Measurements from ENCODE around the gene CGB3.

CGB3 gene

DNA sequence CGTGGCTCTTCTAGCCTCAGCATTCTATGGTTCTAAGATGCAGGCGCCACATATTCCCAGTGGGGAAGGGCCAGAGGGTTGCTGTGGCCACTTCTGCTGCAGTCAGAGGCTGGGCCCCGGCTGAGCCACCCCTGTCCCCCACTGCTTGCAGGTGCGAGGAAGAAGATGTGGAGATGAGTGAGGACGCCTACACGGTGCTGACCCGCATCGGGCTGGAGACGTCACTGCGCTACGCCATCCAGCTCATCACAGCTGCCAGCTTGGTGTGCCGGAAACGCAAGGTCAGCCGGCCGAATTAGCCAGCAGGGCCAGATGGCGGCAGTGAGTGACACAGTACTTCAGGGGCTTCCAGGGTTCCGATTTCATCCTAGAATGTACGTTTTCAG, 9.3 kb downstream of the CGB3 start:
- no peak for DNase-seq

DNA sequence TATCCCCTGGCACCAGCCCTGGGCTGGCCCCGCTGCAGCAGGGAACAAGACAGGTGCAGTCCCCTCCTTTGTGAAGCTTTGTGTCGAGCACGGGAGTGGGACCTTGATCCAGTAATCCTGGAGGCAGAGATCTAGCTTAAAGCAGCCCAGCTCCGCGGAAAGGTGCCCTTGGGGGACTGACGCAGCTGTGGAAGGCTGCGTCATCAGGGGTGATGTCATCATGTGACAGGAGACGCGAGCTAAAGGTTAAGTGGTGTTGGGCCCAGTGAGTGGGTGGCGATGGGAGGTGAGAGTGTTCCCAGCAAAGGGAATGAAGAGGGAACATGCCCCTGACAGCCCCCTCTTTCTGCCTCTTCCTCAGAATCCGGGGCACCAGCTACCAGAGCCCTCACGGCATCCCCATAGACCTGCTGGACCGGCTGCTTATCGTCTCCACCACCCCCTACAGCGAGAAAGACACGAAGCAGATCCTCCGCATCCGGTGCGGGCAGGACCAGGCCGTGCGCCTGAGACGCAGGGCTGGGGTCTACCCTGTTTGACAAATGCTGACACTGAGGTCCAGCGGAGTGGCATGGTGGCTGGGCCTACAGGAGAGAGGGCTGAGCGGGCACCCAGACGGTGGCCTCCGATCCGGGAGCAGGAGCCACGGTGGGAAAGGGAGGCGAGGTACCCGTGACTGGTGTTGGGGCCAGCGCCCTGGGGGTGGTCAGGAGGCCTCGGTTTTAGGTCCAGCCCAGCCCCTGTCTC, 9.8 kb downstream of the CGB3 start:
- DNase-seq, result no peak

DNA sequence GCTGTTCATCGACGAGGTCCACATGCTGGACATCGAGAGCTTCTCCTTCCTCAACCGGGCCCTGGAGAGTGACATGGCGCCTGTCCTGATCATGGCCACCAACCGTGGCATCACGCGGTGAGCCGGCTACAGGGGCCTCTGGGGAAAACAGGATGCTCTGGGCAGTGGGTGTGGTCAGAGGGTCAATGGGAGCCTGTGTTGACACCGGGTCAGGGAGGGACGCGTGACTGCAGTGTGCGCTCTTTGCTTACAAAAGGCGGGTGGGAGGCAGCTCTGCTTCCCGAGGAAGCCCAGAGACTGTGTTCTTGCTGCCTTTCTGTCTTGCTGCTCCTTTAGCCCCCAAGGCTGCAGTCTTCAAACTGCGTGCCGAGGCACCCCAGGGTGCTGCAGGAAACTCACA, 12.9 kb downstream of the CGB3 start:
- DNase-seq, result no peak

DNA sequence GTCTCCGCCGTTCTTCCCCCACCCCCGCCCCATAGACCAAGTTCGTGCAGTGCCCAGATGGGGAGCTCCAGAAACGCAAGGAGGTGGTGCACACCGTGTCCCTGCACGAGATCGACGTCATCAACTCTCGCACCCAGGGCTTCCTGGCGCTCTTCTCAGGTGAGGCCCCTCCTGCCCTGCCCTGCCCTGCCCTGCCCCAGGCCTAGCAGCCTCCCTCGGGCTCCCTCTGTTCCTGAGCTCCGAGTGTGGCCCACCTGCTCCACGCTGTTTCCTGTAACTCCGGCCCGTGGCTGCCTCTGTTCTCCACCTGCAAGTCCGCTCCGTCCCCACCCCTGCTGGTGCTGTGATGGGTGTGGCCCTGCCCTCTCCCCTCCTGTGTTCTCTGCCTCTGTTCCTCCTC, 13.7 kb downstream of the CGB3 start:
- DNase-seq, result no peak

DNA sequence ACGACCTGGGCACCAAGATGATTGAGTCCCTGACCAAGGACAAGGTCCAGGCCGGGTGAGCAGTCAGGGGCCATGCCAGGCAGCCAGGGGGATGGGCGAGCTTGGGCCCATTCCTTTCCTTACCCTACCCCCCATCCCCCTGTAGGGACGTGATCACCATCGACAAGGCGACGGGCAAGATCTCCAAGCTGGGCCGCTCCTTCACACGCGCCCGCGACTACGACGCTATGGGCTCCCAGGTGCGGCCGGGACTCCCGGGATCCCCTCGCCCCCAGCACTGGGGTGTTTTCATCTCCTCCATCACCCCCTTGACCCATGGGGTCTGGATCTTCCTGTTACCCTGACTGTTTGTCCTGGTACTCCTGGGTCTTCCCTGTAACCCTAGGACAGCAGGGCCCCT, 14.3 kb downstream of the CGB3 start:
- DNase-seq, result no peak

DNA sequence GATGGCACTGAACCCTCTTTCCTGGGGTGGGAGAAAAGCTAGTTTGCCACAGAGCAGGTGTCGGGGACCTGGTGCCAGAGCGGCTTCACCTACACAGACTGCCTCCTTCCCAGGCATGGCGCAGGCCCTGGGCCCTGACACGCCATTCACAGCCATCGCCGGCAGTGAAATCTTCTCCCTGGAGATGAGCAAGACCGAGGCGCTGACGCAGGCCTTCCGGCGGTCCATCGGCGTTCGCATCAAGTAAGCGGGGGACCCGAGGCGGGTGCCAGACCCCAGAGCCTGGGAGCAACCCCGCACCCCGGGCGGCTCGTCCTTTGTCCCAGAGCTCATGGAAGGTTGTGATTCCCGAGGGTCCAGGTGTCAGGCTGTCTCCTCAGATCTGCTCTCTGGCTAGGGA, 17.2 kb downstream of the CGB3 start:
- DNase-seq, result no peak

DNA sequence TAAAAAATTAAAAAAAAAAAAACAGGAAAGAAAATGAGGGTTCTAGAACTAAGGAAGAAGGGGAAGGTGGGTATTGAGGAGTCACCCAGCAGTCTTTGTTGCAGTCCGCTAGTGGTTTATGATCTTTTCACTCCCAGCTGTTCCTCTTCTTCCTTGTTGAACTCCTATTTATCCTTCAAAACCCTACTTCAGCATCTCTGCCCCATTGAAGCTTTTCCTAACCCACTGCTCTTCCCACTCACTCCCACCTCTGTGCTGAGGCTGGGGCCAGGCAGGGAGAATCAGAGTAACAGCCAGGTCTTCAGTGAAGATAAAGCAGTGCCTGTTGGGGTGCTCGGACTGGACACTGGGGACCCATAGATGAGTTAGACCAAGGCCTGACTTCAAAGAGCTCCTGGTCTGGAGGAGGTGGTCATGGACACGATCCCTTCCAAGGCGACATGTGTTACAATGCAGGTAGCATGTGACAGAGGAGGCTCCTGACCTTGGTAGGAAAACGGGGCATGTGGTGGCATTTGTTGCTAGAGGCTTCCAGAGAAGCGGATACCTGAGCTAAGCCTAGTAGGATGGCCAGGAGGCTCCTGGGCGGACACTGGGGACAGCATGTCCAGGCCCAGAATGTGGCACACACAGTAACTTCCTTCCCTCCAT, 19.0 kb downstream of the CGB3 start:
- DNase-seq, result no peak

DNA sequence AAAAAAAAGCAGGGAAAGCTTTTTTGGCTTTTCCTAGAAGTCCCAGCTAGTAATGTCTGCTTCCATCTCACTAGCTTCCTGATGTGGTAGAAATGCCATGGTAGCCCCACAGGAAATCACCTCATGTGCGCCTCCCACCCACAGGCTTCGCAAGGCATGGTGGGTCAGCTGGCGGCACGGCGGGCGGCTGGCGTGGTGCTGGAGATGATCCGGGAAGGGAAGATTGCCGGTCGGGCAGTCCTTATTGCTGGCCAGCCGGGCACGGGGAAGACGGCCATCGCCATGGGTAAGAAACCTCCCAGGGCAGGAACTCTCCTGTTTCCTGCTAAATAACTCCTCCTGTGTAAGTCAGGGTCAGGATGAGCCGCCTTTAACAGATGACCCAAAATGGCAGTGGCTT, 20.0 kb downstream of the CGB3 start:
- no peak for DNase-seq

DNA sequence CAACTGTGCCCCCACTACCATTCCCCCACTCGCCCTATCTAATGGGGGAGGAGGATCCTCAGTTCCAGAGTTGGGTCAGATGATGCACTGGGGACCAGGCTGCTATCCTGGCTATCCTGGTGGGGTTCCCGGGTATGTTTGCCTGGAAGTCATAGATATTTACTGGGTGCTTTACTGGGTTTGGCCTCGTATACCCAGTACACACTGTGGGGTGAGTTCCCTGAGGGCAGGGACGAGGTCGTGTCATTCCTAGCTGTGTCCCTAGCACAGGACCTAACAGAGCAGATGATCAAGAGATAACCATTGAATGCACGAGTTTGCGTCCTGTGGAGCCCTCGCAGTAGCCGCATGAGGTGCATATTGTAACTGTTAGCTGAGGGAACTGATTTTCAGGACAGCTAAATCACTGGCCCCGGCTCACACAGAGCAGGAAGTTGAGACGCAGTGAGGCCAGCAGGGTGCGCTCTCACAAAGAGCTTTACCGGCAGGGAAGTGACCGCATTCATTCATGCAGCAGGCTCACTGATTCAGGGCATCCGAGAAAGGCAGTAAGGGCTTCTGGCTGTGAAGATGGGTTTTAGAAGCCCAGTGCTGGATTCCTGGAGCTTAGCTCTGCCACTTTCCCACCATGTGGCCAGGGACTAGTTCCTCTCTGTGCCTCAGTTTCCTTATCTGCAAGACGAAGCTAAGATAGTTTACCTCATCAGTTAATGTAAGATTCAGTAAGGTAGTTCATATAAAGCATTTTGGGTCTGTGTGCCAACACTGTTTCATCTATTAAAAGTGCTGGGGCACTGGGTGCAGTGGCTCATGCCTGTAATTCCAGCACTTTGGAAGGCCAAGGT, 24.4 kb downstream of the CGB3 start:
- DNase-seq, result peak; percentile 63

DNA sequence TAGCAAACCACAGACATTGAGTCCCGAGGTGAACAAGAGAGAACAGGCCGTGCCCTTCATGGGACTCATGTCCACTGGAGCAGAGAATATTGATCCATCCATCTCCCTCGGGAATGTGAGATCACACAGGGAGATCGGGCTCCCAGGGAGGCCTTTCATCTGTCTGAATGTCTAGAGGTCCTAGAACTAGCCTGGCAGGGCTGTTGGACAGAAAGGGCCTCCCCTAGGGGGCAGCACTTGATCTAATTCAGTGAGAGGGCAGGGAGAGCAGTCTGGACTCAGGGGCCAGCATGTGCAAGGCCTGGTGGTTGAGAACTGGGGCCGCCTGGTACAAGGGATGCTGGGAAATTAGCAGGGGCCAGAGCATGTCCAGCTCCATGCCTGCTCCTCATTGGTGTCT, 26.2 kb downstream of the CGB3 start:
- DNase-seq, result peak; percentile 33

DNA sequence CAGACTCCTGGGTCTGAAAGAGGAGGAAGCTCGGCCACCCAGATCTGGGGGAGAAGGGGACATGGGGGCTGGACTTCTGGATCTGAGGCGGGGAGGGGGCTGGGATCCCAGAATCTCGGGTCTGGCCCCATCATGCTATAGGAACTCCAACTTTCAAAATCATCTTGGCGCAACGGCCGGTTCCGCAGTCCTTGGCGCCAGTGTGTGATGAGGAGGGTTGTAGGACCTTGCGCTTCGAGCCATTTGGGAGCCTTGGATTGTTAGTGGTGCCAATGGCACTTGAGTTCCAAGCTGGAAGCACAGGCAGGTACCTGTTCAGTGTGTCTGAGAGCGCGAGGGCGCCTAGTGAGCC, 30.1 kb downstream of the CGB3 start:
- no peak for DNase-seq

DNA sequence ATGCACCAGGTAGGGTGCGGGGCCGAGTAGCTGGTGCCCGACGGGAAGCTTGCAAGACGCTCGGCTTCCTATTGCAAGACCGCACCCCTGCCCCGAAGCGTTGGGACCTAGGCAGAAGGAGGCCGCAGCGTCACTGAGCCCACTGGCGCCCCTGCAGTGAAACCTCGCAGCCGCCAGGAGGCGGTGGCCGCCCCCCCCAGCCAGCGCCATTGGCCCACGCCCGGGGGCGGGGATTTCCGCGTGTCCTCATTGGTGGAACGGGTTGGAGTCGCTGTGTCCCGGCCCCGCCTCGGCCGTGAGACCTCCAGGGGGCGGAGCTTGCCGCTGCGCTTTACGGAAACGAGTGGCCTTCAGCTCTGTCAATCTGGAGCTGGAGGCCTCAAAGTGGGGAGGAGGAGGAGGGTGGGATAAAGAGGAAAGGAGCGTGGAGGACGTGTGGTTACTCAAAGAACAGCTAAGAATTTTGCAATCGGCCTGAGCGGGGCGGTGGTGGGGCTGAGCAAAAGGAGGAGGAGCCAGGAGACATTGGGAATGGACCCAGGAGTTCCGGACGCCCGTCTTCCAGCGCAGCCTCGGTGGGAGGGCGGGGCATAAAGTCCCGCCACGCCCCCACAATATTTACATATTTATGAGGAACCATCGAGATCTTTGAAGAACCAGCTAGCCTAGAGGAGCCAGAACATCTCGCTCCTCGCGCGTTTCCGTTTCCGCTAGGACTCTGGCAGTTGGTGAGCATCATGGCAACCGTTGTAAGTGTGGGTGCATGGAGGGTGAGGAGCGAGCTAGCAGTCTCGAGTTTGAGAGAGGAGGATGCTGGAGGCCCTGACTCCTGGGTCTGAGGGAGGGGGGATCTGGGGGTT, 30.7 kb downstream of the CGB3 start, which contains the start of the genes GYS1 and RUVBL2:
GYS1 (minus strand) TSS at position 135 of the 860 bp plus-strand sequence. CDS start 197 bp downstream, outside the sequence.
RUVBL2 (plus strand) TSS at position 713 of the 860 bp plus-strand sequence; CDS start at position 738, 25 bp downstream.
- DNase-seq, result peak; percentile 98

DNA sequence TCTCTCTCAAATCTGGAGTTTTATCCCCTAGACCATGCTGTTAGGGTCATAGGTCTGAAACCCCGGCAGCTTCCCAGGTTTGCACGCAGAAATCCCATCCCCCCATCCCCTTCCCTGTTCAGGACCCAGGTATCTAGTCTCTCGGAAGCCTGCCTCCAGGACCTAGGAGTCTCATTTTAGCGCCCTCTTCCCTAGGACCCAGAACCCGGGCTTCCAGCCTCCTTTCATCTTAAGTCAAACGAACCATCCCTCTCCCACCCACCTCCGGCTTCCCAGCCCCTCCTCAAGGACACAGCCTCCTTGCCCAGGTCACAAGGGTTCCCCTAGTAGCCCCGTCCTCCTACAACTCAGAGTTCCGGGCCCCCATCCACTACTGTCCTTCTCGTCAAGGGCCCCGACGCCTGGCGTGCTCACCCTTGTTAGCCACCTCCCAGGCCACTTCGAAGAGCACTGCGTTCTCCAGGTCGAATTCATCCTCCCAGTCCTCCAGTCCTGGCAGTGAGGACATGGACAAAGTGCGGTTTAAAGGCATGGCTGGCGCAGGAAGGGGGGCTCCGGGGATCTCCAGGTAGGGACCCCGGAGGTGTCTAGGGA, 31.5 kb downstream of the CGB3 start:
- no peak for DNase-seq

DNA sequence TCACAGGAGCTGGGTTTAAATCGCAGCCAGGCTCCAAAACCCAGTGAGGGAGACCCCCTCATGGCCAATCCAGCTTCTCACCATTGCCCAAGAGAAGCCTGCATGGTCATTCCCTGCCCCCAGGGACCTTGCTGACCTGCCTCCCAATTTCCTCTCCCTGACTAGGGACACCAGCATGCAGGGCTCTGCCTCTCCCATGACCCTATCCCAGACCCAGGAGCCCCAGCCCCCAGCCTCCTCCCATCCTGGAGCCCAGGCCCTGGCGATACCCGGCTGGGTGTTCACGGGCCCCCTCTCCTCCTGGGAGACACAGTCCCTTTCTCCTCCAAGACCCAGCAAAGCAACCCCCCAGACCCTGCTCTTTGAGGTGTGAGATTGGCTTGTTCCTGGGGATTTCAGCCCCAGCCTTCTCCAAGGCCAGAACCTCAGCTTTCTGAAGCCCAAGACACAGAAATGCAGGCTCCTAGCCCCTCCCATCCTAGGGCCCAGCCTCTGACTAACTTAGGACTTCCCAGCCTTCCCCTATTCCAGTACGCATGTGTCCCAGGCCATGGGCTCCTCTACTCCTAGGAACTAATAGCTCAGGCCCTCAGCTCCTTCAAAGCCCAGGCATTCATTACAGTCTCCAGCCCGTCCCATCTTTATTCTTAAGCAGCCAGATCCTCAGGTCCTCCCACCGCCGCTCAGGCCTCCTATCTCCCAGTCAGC, 32.1 kb downstream of the CGB3 start:
- DNase-seq, result no peak

DNA sequence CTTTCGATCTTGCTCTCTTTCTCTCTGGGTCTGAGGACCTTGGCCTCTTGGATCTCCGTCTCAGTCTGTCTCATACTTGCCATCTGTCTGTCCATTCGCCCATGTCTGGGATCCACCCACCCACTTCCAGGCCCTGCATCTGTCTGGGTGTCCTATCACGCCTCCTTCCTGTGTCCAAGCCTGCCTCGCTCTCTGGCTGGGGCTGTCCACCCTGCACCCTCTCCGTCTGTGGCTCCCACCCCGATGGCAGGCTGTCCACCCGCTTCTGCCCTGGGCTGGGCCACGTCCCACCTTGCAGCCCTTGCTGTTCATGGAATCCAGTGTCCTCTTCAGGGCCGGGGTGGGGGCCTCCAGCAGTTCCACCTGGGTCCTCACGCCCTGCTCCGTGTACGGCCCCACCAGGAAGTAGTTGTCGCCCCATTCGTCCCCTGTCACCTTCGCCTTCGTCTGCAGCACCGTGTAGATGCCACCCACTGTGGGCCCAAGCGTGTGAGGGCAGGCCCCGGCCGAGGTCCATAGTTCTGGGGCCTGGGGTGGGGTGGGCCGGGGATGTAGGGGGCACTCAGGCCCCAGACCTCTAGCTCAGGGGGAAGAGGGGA, 33.0 kb downstream of the CGB3 start:
- DNase-seq, result no peak

DNA sequence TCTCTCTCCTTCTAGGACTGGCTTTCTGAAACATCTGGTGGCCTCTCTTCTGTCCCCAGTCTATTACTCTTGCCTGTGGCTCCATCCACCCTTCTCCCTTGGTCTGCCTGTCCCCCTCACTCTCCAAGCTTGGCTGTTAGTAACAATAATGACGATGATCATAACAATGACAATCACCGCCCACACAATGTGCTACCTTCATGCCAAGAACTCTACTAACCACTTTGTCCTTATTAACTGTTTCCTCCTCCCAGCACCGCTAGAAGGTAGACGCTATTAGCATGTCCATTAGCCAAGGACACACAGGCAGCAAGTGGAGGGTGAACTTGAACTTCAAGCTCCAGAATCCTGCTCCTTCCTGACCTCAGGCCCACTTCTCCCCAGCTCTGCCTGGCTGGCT, 33.7 kb downstream of the CGB3 start:
- DNase-seq, result no peak

DNA sequence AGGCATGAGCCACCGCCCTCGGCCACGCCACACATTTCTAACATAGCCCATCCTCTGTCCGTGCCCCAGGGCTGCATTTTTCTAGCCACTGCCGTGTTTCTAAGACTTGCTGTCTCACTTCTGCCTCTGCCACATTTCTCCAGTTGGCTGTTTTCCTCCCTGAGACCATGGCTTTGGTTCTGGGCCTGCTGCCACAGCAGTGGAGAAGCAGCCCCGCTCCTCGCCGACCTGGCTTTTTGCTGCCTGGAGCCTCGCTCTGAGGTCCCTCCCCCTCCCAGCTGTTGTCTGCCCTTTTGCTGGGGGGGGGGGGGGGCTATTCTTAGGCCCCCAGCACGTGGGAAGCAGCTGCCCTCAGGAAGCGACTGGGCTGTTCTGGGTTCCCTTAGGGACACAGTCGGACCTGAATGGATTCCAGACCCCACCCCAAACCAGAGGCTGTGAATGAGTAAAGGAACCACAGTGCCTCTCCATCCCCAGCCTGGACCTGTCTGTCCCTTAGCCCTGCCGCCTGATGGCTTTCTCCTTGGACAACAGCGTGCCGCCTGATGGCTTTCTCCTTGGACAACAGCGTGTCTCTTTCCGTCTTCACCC, 34.3 kb downstream of the CGB3 start:
- no peak for DNase-seq

DNA sequence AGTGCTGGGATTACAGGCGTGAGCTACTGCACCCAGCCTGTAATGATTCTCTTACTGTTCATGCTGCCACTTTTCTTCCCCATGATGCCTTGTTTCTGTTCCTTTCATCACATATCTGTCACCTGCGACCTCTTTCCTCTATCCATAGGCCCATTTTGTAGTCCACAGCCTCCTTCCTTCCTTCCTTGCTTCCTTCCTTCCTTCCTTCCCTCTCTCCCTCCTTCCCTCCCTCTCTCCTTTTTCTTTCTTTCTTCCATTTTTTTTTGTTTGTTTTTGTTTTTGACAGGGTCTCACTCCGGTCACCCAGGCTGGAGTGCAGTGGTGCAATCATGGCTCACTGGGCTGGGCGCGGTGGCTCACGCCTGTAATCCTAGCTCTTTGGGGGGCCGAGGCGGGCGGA, 35.3 kb downstream of the CGB3 start:
- DNase-seq, result no peak

DNA sequence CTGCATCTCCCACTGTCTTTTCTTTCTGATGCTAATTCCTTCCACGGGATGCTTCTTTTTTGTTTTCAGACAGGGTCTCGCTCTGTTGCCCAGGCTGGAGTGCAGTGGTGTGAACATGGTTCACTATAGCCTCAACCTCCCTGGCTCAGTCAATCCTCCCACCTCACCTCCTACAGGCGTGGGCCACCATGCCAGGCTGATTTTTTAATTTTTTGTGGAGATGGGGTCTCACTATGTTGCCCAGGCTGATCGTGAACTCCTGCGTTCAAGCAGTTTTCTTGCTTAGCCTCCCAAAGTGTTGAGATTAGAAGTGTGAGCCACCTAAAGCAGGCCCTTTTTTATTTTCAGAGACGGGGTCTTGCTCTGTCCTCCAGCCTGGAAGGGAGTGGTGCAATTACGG, 35.8 kb downstream of the CGB3 start:
- no peak for DNase-seq

DNA sequence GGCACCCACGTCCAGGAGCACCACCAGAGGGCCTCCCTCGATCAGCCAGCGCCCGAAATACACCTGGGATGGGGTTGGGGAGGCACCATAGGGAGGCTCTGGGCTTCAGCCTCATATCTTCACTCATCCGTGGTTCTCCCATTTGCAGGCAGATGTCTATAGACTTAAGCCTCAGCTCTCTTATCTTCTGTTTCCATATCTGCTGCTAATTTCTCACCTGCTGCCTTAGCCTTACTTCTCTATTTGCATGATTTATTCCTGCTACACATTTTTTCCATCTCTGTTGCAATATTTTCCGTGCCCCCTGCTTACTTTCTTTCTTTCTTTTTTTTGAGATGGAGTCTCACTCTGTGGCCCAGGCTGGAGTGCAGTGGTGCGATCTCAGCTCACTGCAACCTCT, 36.8 kb downstream of the CGB3 start:
- DNase-seq, result no peak

DNA sequence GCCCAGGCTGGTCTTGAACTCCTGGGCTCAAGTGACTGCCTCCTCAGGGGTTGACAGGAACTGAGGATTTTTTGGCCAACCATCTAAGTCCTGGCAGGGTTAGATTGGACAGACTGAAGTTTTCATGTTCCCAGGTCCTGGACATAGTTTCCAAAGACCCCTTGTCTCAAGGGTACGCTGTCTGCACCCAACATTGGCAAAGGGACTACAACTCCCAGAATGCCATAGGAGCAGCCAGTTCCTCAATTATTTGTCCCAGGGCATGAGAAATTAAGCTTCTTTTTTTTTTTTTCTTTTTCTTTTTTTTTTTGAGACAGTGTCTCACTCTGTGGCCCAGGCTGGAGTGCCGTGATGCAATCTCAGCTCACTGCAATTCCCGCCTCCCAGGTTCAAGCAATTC, 37.9 kb downstream of the CGB3 start:
- no peak for DNase-seq

Measured in T-helper 9 cell (primary cell).